22Rv1 (cell line): ENCODE measurements around the gene TRIM49C.
"Not testable (repeated sequence)": the region's sequence is repeated elsewhere in the genome, so short reads cannot be mapped to it uniquely, and the experiment has no call there.

Source experiments
- H3K27ac ChIP-seq: fragments of 450-650 bp; 2 replicates; pipeline ENCODE4 v1.5.1; 2017

TRIM49C gene

GRCh38 chr11:90030806-90031205 is at the start of gene TRIM49C:
TRIM49C (plus strand) TSS chr11:90031106; CDS start chr11:90035212, 4,106 bp downstream.
- not testable (repeated sequence) for H3K27ac ChIP-seq

- H3K27ac ChIP-seq: not testable (repeated sequence)
Observed at GRCh38 chr11:90024184-90024583, 6.7 kb upstream of the TRIM49C start.

GRCh38 chr11:90051591-90052209 is 20.8 kb downstream of the TRIM49C start:
- not testable (repeated sequence) for H3K27ac ChIP-seq

GRCh38 chr11:90052311-90052710 is 21.4 kb downstream of the TRIM49C start:
- H3K27ac ChIP-seq: not testable (repeated sequence)

- H3K27ac ChIP-seq: not testable (repeated sequence)
Observed at GRCh38 chr11:90053545-90053944, 22.6 kb downstream of the TRIM49C start.

- H3K27ac ChIP-seq: not testable (repeated sequence)
Observed at GRCh38 chr11:90085650-90086049, 54.7 kb downstream of the TRIM49C start, which contains the start of gene UBTFL1. UBTFL1 (plus strand) TSS chr11:90085950; CDS start chr11:90085950, 0 bp downstream.

- not testable (repeated sequence) for H3K27ac ChIP-seq
Observed at GRCh38 chr11:90088731-90089130, 57.8 kb downstream of the TRIM49C start.
